Stimulated activated CD8-positive, alpha-beta memory T cell treated with anti-CD3 and anti-CD28 coated beads, Interleukin-4, amount 100 ng/mL, for 1 hour (primary cell): ENCODE measurements around the gene STARD3.
"Not testable (repeated sequence)": the region's sequence is repeated elsewhere in the genome, so short reads cannot be mapped to it uniquely, and the experiment has no call there.

Source experiments
- DNase-seq, 2 donors: peaks; one replicate each; pipeline ENCODE4 v3.0.0-alpha.2; 2020; ENCODE audit warnings: low read depth in 2 of 2, low spot score in 1 of 2

Gene STARD3

DNA sequence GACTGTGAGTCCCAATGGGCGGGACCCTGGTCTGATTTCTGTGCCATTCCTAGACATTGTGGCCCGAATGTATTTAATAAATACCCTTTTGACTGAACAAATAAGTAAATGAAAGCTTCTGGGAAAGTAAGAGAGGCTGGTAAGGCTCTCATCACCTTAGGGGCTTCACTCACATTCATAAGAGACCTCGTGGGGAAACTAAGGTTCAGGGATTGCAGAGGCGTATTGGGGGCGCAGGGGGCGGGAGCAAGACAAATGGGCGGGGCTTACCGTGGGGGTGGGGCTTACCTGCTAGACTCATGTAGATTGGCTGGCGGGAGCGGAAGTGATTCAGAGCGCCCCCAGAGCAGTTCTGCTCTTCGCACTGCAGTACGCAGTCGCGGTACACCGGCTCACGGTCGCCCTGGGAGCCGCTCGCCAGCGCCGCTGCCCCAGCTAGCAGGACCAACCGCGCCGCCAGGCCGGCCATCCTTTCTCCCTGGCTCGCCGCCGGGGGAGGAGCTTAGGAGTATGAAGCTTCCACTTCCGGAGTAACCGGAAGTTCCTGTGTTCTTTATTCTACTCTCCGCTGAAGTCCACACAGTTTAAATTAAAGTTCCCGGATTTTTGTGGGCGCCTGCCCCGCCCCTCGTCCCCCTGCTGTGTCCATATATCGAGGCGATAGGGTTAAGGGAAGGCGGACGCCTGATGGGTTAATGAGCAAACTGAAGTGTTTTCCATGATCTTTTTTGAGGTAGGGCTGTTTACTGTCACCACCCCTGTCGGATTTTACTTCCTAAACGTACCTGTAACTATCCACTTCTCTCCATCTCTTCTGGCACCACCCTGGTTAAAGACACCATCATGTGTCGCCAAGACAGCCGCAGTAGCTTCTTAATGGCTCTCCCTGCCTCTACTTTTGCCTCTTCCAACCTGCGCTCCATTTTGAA, 50.9 kb downstream of the STARD3 start, which contains the start of gene PGAP3:
PGAP3 (minus strand) TSS at position 512 of the 929 bp plus-strand sequence; CDS start at position 469, 43 bp downstream.
- peak; percentile 68 to 72 for DNase-seq

DNA sequence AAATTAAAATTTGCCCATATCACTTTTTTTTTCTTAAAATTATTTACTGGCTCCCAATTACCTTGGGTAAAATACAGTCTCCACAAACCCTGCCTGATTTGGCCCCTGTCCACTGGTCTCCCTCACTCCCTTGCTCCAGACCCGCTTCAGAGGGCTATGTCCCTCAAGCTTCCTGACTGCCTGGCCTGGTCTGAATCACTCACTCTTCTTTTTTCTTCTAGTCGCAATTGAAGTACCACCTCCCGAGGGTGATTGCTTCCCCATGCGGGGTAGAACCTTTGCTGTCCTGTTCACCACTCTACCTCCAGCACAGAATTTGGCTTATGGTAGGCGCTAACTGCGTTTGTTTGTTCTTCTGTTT, 51.5 kb downstream of the STARD3 start:
- DNase-seq: no peak

DNA sequence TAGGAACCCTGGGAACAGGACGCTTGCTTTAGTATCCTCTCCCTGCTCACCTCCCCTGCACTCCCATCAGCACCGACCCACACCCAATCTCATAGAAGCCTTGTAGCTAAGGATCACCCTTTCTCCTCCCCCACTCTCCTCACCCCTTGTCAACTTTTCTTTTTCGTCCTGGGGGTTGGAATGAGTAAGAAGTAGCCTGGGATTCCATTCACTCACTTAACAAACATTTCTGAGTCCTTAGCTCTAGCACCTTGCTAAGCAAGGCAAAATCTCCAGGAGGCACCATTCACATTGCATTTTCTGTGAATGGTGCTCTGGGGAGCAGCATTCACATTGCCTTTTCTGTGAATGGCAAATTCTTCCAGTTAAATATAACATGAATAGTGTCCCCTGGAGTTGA, 52.0 kb downstream of the STARD3 start:
- DNase-seq: no peak

DNA sequence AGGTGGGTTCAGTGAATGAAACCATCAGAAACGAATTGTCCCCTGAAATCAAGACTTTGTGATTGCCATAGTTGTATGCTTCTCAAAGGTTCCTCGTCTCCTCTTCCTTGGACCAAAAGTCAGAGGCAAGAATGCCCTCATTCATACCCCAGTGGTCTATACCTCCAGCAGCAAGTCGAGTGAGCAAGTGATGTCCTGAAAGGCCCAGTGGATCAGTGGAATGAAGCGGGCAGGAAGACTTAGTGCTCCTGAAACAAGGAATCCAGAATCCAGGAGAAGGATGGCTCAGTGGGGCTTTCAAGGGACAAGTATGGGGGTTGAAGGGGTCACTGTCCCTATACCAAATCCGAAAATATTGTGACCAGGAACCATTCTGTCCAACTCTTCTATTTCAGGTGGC, 57.6 kb downstream of the STARD3 start:
- no peak for DNase-seq

DNA sequence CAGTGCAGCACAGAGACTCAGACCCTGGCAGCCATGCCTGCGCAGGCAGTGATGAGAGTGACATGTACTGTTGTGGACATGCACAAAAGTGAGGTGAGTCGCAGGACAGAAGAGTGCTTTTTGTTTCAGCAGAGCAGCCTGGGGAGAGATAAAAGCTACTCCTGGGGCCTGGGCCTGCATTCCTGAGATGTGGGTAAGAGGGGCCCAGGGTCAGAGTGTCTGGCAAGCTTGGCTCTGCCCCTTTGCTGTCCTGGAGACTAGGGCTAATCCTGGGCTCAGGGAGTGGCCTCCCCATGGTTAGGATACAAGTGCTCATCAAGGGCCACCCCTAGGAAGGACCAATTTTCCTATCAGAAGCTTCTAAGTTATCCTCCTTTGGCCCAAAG, 58.1 kb downstream of the STARD3 start:
- DNase-seq: no peak

DNA sequence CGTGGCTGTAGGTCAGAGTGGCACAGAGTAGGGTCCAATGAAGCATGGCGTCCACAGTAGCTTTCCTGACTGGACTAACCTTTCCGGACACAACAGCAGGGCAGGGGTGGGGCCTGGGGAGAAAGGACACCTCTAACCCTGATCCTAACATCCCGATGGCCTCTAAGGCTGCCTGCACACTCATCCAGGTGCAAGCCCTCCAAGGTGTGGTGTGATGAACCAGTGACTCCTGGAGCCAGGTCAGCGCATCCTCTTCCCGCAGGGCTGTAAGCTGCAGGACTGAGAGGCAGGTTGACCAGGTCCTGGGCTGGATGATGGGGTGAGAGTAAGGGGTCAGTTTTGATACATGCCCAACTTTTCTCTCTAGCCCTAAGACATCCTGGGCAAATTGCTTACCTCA, 59.8 kb downstream of the STARD3 start:
- no peak for DNase-seq

DNA sequence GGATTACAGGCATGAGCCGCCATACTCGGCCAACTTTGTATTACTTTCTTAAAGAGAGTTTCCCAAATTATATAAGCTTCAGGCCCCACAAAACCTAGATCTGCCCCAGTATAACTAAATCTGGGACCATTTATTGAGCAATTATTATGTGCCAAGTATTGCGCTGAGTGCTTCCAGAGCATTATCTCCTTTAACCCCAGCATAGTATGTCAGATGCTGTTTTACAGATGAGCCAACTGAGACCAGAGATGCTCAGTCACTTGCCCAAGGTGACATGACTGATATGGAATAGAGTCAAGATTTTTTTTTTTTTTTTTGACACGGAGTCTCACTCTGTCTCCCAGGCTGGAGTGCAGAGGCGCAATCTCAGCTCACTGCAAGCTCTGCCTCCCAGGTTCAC, 61.0 kb downstream of the STARD3 start:
- no peak for DNase-seq

DNA sequence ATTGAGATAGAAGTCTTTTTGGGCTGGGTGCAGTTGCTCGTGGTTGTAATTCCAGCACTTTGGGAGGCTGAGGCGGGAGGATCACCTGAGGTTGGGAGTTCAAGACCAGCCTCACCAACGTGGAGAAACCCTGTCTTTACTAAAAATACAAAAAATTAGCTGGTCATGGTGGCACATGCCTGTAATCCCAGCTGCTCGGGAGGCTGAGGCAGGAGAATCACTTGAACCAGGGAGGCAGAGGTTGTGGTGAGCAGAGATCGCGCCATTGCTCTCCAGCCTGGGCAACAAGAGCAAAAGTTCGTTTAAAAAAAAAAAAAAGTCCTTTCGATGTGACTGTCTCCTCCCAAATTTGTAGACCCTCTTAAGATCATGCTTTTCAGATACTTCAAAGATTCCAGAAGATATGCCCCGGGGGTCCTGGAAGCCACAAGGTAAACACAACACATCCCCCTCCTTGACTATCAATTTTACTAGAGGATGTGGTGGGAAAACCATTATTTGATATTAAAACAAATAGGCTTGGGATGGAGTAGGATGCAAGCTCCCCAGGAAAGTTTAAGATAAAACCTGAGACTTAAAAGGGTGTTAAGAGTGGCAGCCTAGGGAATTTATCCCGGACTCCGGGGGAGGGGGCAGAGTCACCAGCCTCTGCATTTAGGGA, 62.3 kb downstream of the STARD3 start:
- not testable (repeated sequence) for DNase-seq

DNA sequence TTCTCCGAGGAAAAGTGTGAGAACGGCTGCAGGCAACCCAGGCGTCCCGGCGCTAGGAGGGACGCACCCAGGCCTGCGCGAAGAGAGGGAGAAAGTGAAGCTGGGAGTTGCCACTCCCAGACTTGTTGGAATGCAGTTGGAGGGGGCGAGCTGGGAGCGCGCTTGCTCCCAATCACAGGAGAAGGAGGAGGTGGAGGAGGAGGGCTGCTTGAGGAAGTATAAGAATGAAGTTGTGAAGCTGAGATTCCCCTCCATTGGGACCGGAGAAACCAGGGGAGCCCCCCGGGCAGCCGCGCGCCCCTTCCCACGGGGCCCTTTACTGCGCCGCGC, 62.8 kb downstream of the STARD3 start, which contains the start of gene ERBB2:
ERBB2 (plus strand) TSS at position 247 of the 330 bp plus-strand sequence. CDS start 175 bp downstream, outside the sequence.
- DNase-seq: no peak

DNA sequence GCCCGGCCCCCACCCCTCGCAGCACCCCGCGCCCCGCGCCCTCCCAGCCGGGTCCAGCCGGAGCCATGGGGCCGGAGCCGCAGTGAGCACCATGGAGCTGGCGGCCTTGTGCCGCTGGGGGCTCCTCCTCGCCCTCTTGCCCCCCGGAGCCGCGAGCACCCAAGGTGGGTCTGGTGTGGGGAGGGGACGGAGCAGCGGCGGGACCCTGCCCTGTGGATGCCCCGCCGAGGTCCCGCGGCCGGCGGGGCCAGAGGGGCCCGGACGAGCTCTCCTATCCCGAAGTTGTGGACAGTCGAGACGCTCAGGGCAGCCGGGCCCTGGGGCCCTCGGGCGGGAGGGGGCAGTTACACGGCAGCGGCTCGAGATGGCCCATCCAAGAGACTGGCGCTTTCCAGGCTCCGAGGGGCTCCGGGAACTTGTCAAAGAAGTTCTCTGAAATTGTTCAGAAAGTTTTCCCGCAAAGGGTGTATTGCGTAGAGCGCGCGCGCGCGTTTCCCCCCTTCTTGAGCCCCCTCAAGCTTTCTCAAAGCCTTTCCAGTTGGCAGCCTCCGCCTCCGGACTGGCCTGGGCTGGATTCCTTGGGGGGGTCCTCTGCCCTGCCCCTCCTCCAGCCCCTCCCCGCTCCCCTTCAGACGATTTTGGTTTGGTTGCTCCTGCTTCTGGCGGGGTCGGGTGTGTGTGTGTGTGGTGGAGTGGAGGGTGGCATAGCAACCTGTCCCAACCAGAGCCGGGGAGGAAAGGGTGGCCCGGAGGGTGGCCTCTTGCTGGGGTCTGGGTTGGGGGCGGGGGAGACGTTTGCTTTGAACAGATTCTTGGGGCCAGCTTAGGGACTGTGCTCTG, 63.4 kb downstream of the STARD3 start:
- no peak for DNase-seq

DNA sequence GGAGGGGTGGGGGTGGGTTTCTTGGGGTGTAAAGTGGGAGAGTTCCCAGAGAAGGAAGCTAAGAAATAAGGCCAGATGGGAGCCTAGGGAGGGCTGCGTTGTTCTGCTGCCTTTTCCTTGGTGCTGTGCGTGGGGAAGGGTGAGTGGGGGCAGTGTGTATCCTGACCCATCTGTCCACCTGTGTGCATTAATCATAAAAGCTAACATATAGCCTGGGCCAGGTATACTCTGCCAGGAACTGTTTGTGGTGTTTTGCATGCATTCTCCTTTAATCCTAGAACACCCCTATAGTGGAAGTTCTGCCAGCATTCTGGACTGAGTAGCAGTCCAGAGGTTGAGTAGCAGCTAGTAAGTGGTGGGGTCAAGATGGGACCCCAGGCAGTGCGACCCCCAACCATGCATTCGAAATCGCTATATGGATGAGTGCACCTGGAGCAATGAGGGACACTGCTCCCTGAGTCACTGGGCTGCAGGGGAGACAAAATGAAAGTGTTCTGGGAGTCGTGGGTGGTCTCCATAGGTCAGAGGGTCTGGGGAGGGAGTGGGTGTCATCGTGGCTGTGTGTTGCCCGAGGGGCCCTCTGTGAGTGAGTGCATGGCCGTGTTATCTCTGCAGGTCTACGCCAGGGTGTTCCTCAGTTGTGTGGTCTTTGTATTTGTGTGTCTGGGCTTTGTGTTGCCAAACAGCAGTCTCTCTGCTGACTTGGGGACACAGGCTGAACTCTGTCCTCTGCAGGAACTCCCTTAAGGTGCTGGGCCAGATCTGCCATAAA, 64.3 kb downstream of the STARD3 start:
- DNase-seq: no peak

DNA sequence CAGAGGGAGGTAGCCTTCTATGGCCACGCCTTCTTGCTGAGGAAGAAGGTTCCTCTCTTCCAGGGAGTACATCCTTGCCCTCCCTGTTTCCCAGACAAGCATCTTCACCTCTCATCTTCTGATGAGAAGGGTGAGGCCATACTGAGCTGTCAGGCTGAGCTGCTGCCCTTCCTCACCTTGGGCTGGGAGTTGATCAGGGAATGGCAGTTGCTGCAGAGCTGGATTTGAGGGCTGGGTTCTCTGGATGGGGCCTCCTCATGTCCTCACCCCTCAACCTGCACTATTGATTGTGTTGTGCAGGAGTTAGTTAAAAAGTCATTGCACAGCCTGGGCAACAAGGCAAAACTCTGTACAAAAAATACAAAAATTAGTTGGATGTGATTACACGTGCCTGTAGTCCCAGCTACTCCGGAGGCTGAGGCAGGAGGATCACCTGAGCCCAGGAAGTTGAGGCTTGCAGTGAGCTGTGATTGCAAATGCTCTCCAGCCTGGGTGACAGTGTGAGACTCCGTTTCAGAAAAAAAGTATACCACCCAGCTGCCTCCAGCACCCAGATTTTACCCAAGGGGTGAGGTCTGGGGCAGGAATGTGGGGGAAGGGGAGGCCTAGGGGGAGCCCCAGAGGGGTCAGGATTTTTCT, 65.0 kb downstream of the STARD3 start:
- DNase-seq: no peak

DNA sequence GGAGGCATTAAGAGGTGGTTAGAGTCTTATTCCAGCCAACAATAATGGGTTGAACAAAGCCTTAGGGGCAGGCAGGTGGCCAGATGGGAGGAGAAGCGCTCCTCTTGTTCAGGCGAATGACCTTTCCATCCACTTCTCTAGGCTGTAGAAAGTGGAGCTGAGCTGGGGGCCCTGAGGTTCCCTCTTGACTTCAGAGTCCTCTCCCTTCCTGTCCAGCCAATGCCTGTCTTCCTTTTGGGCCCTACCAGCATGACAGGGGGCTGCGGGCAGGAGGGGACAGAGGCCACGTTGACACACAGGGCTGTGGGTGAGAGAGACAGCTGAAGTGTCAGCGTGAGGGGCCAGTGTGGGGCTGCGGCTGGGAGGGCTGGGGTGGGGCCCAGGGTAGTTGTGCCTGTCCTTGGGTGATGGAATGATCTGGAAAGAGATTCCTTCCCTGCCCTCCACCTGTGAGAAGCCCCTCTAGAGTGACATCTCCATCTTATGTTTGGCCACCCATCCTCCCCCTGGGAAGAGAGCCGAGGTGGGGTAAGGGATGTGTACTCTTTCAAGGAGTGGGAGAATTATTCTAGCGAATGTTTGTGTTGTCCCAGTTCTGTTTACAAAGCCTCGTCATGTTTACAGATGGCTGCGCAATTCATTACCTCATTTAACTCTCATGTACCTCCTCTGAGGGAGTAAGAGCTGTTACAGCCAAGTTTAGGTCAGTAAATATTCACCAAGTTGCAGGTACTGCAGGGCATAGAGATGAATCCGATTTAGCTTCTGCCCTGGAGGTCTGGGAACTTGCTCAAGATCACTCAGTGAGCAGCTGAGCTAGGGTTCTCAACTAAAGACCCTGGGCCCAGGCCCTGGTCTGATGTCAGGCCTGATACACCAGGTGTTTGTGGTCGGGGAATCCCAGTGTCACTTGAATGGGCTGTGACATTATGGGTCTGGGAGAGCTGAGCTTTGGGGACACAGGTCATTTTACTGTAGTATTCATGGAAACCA, 66.3 kb downstream of the STARD3 start:
- DNase-seq: no peak

DNA sequence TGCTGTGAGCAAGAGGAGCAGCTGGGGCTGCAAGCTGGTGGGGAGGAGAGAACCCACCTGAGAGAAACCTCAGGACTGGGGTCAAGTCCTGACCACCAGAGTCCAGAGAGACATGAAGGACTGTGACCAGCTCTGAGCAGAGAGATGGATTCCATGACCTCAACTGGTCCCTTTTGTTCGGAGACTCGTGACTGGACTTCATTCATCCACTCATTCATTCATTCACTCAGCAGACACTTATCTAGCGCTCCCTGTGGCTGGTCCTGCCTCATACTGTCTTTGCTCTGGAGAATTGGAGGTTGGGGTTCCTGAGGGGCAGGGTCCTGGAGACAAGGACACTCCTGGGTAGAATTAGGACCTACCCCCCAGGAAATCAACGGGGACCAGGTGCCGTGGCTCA, 67.0 kb downstream of the STARD3 start:
- no peak for DNase-seq

DNA sequence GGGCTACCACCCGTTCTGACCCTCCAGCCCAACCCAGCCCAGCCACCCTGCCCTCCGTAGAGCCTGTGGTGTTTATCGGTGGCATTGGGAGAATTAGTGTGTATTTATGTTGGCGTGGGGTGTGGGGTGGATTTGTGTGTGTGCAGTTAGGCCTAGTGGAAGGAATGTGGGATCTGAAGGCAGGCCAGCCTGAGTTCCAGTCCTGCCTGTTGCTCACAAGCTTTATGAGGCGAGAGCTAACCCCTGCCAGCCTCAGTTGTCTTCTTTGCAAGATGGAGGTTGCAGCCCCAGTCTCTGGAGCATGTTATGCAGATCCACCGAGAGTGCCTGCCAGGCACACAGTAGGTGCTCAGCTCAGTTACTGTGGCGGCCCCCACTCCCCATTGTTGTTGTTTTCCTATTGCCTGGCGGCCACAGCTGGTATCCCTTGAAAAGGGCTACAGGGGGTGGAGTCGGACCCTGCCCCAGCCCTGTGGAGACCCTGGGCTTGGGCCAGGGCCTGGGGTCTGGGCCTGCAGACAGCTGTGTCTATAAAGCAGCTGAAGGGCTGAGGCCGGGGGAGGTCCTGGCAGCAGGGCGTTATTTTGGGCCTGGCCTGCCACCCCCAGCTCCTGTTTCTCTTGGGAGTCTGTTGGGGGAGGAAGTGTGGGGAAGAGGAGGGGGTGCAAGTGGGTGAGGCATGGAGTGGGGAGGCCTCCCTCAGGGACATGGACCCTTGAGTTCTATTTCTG, 68.0 kb downstream of the STARD3 start:
- DNase-seq: no peak

DNA sequence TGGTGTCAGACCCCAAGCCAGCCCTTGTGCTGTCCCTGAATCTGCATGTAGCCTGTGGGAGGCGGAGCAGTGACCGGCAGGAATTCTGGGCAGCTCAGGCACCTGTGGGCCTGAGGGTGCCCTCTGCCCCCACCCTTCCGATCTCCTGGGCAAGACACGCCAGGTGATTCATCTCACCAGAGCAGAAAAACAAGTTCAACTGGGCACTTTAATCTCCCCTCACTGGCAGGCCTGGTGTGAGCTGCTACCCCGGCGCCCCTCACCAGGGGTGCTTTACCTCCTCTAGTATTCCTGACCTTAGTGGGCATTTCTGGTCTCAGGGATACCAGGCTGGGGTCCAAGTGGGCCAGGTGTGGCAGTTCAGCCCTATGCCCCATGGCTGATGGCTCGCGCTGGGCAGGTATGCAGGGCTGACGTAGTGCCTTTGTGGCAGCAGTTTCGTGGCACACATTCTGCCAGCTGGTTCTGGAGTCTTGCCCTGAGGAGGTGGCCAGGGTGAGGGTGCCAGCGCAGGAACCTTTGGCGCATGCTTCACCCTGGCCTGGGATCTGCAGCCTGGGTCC, 68.9 kb downstream of the STARD3 start:
- no peak for DNase-seq

DNA sequence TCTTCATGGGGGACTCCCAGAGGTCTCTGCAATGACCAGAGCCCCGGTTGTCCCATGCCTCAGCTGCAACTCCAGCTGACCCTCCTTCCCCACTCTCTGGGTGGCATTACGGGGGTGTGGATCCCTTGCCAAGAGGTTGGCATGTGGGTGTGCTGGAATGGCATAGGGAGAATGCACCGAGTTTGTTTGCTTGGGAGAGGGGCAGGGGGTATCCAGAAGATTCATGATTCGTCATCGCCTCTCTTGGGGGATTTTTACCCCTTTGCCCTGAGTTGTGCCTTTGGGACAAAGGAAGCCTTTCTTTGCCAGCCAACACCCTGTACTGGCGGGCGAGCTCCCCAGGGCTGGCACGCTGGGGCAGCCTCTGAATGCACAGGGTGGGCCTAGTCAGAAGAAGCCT, 69.4 kb downstream of the STARD3 start:
- no peak for DNase-seq

DNA sequence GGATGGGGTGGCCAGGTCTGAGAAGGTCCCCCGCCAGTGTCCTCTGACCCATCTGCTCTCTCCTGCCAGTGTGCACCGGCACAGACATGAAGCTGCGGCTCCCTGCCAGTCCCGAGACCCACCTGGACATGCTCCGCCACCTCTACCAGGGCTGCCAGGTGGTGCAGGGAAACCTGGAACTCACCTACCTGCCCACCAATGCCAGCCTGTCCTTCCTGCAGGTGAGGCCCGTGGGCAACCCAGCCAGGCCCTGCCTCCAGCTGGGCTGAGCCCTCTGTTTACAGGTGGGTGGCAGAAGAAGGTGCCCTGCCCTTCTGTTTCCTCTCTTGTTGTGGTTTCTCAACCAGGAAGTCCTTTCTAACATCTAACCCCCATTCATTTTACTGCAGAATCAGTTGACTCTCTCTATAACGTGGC, 70.0 kb downstream of the STARD3 start:
- no peak for DNase-seq
